ENCODE results near the gene PSD.

Gene PSD

GRCh38 chr10:102396317-102396650, 22.3 kb downstream of the PSD start:
- H3K4me3 ChIP-seq (ENCODE audit: low read length in 2 of 2): peak overlapping the region; percentile 81 to 94
- peak overlapping the region; percentile 99 for H3K27ac ChIP-seq (ENCODE audit: low read length)
- H3K36me3 ChIP-seq (ENCODE audit: control insufficient read depth in 2 of 2, insufficient read depth in 2 of 2, low read length in 2 of 2): peaks cover 19 to 25% of the 10 kb centered on the region in 2 donors
- H3K27me3 ChIP-seq (ENCODE audit: control insufficient read depth in 1 of 2, insufficient read depth in 2 of 2, low read length in 2 of 2): no peaks in the 10 kb centered on the region
- H3K4me1 ChIP-seq (ENCODE audit: control insufficient read depth, insufficient read depth, low read length): peaks cover 70% of the 10 kb centered on the region
- no peaks in the 10 kb centered on the region for H3K9me3 ChIP-seq (ENCODE audit: control insufficient read depth in 2 of 2, low read length in 2 of 2)
- peak overlapping the region; percentile 87 to 89 for H3K9ac ChIP-seq (ENCODE audit: low read length in 2 of 2)

GRCh38 chr10:102395400-102396316, 22.9 kb downstream of the PSD start, which contains the start of gene NFKB2:
Gene NFKB2, plus strand, starts transcription at chr10:102395705. Its CDS starts 255 bp downstream, at chr10:102395960.
- Histone ChIP-seq H3K4me1 (ENCODE audit: control insufficient read depth, insufficient read depth, low read length) (peaks cover 64% of the 10 kb centered on the region), H3K9ac (ENCODE audit: low read length in 2 of 2) (peak within 1 kb of the TSS; percentile 88 to 89), H3K4me3 (ENCODE audit: low read length in 2 of 2) (peak within 1 kb of the TSS; percentile 94 to 99), H3K27me3 (ENCODE audit: control insufficient read depth in 1 of 2, insufficient read depth in 2 of 2, low read length in 2 of 2) (no peaks in the 10 kb centered on the region), H3K9me3 (ENCODE audit: control insufficient read depth in 2 of 2, low read length in 2 of 2) (no peaks in the 10 kb centered on the region), H3K27ac (ENCODE audit: low read length) (peak within 1 kb of the TSS; percentile 99), H3K36me3 (ENCODE audit: control insufficient read depth in 2 of 2, insufficient read depth in 2 of 2, low read length in 2 of 2) (peaks cover 16 to 22% of the 10 kb centered on the region in 2 donors)

- Histone ChIP-seq H3K27ac (ENCODE audit: low read length) (peak overlapping the region; percentile 99), H3K27me3 (ENCODE audit: control insufficient read depth in 1 of 2, insufficient read depth in 2 of 2, low read length in 2 of 2) (no peaks in the 10 kb centered on the region), H3K9me3 (ENCODE audit: control insufficient read depth in 2 of 2, low read length in 2 of 2) (no peaks in the 10 kb centered on the region), H3K4me3 (ENCODE audit: low read length in 2 of 2) (peak overlapping the region; percentile 94 to 99), H3K36me3 (ENCODE audit: control insufficient read depth in 2 of 2, insufficient read depth in 2 of 2, low read length in 2 of 2) (peaks cover 11 to 15% of the 10 kb centered on the region in 2 donors), H3K9ac (ENCODE audit: low read length in 2 of 2) (peak overlapping the region; percentile 88 to 89), H3K4me1 (ENCODE audit: control insufficient read depth, insufficient read depth, low read length) (peaks cover 56% of the 10 kb centered on the region)
Measured at GRCh38 chr10:102394801-102395399, 23.7 kb downstream of the PSD start.

GRCh38 chr10:102394079-102394800, 24.3 kb downstream of the PSD start:
- Histone ChIP-seq H3K4me3 (ENCODE audit: low read length in 2 of 2) (peak overlapping the region; percentile 94 to 99), H3K27ac (ENCODE audit: low read length) (peak overlapping the region; percentile 99), H3K4me1 (ENCODE audit: control insufficient read depth, insufficient read depth, low read length) (peaks cover 50% of the 10 kb centered on the region), H3K36me3 (ENCODE audit: control insufficient read depth in 2 of 2, insufficient read depth in 2 of 2, low read length in 2 of 2) (peaks cover 11 to 14% of the 10 kb centered on the region in 2 donors), H3K9ac (ENCODE audit: low read length in 2 of 2) (peak overlapping the region; percentile 88 to 89), H3K27me3 (ENCODE audit: control insufficient read depth in 1 of 2, insufficient read depth in 2 of 2, low read length in 2 of 2) (no peaks in the 10 kb centered on the region), H3K9me3 (ENCODE audit: control insufficient read depth in 2 of 2, low read length in 2 of 2) (no peaks in the 10 kb centered on the region)

GRCh38 chr10:102393411-102394078, 25.0 kb downstream of the PSD start:
- Histone ChIP-seq H3K9me3 (ENCODE audit: control insufficient read depth in 2 of 2, low read length in 2 of 2) (no peaks in the 10 kb centered on the region), H3K9ac (ENCODE audit: low read length in 2 of 2) (peak overlapping the region; percentile 88 to 89), H3K4me3 (ENCODE audit: low read length in 2 of 2) (peak overlapping the region; percentile 94 to 99), H3K27ac (ENCODE audit: low read length) (peak overlapping the region; percentile 99), H3K36me3 (ENCODE audit: control insufficient read depth in 2 of 2, insufficient read depth in 2 of 2, low read length in 2 of 2) (peaks cover 11 to 13% of the 10 kb centered on the region in 2 donors), H3K4me1 (ENCODE audit: control insufficient read depth, insufficient read depth, low read length) (peaks cover 44% of the 10 kb centered on the region), H3K27me3 (ENCODE audit: control insufficient read depth in 1 of 2, insufficient read depth in 2 of 2, low read length in 2 of 2) (no peaks in the 10 kb centered on the region)

GRCh38 chr10:102392306-102392705, 26.3 kb downstream of the PSD start:
- Histone ChIP-seq H3K9me3 (ENCODE audit: control insufficient read depth in 2 of 2, low read length in 2 of 2) (no peaks in the 10 kb centered on the region), H3K9ac (ENCODE audit: low read length in 2 of 2) (no peak overlapping the region), H3K4me3 (ENCODE audit: low read length in 2 of 2) (no peak overlapping the region), H3K36me3 (ENCODE audit: control insufficient read depth in 2 of 2, insufficient read depth in 2 of 2, low read length in 2 of 2) (peaks cover 2 to 3% of the 10 kb centered on the region in 2 donors), H3K27me3 (ENCODE audit: control insufficient read depth in 1 of 2, insufficient read depth in 2 of 2, low read length in 2 of 2) (no peaks in the 10 kb centered on the region), H3K27ac (ENCODE audit: low read length) (no peak overlapping the region), H3K4me1 (ENCODE audit: control insufficient read depth, insufficient read depth, low read length) (peaks cover 32% of the 10 kb centered on the region)

GRCh38 chr10:102389894-102390293, 28.7 kb downstream of the PSD start:
- Histone ChIP-seq H3K4me3 (ENCODE audit: low read length in 2 of 2) (no peak overlapping the region), H3K4me1 (ENCODE audit: control insufficient read depth, insufficient read depth, low read length) (peaks cover 12% of the 10 kb centered on the region), H3K27ac (ENCODE audit: low read length) (no peak overlapping the region), H3K9me3 (ENCODE audit: control insufficient read depth in 2 of 2, low read length in 2 of 2) (no peaks in the 10 kb centered on the region), H3K27me3 (ENCODE audit: control insufficient read depth in 1 of 2, insufficient read depth in 2 of 2, low read length in 2 of 2) (no peaks in the 10 kb centered on the region), H3K9ac (ENCODE audit: low read length in 2 of 2) (no peak overlapping the region), H3K36me3 (ENCODE audit: control insufficient read depth in 2 of 2, insufficient read depth in 2 of 2, low read length in 2 of 2) (no peaks in the 10 kb centered on the region)

- Histone ChIP-seq H3K27ac (ENCODE audit: low read length) (no peak overlapping the region), H3K36me3 (ENCODE audit: control insufficient read depth in 2 of 2, insufficient read depth in 2 of 2, low read length in 2 of 2) (peaks cover 22% of the 10 kb centered on the region in 2 donors), H3K9me3 (ENCODE audit: control insufficient read depth in 2 of 2, low read length in 2 of 2) (no peaks in the 10 kb centered on the region), H3K27me3 (ENCODE audit: control insufficient read depth in 1 of 2, insufficient read depth in 2 of 2, low read length in 2 of 2) (no peaks in the 10 kb centered on the region), H3K9ac (ENCODE audit: low read length in 2 of 2) (no peak overlapping the region), H3K4me1 (ENCODE audit: control insufficient read depth, insufficient read depth, low read length) (no peaks in the 10 kb centered on the region), H3K4me3 (ENCODE audit: low read length in 2 of 2) (no peak overlapping the region)
Measured at GRCh38 chr10:102384606-102385429, 33.8 kb downstream of the PSD start.

- H3K4me1 ChIP-seq (ENCODE audit: control insufficient read depth, insufficient read depth, low read length): no peaks in the 10 kb centered on the region
- H3K9ac ChIP-seq (ENCODE audit: low read length in 2 of 2): no peak overlapping the region
- H3K4me3 ChIP-seq (ENCODE audit: low read length in 2 of 2): no peak overlapping the region
- H3K27ac ChIP-seq (ENCODE audit: low read length): no peak overlapping the region
- H3K27me3 ChIP-seq (ENCODE audit: control insufficient read depth in 1 of 2, insufficient read depth in 2 of 2, low read length in 2 of 2): no peaks in the 10 kb centered on the region
- peaks cover 30% of the 10 kb centered on the region in 2 donors for H3K36me3 ChIP-seq (ENCODE audit: control insufficient read depth in 2 of 2, insufficient read depth in 2 of 2, low read length in 2 of 2)
- no peaks in the 10 kb centered on the region for H3K9me3 ChIP-seq (ENCODE audit: control insufficient read depth in 2 of 2, low read length in 2 of 2)
Measured at GRCh38 chr10:102384053-102384452, 34.5 kb downstream of the PSD start.
